Mesenteric fat pad (tissue), 1 donor: ENCODE results near the gene ACOT2. TPM values are rescaled to one million over a fixed set of nuclear protein-coding genes. Genes with fewer than 3 reads are reported as not detected.
"Not testable (repeated sequence)": the region's sequence is repeated elsewhere in the genome, so short reads cannot be mapped to it uniquely, and the experiment has no call there.

Experiments used
- DNase-seq: peaks from one replicate; pipeline ENCODE4 v3.0.0-alpha.2; 2020; ENCODE audit warnings: low spot score
- long read RNA-seq: library from polyadenylated mRNA; unstranded; transcript quantifications from one replicate; pipeline ENCODE4 v2.0.0, GENCODE V29; 2020
- total RNA-seq: library from RNA; stranded (reverse); fragmentation: NEBNext Ultra II Directional; extraction: Animal tissue kit (Norgen Biotek cat#: 25700); gene quantifications from one replicate; pipeline ENCODE4 v1.2.1, GENCODE V29; 2021
- donor health status: DM: yes; HTN: yes; CAD: no.

ACOT2 gene
- total RNA-seq = 154 TPM
- long read RNA-seq, transcript ACOT2-201 (3 exons, 1,774 nt) = major isoform, 578 of 642 reads
- long read RNA-seq, partial matches to known transcripts = 17 of 642 reads
- long read RNA-seq, other reads (novel, unspliced or antisense) = 47 of 642 reads

GRCh38 chr14:73569185-73569958 is at the start of gene ACOT2:
Gene ACOT2, plus strand, starts transcription at chr14:73569213. Its CDS starts 28 bp downstream, at chr14:73569241.
- peak; percentile 92 for DNase-seq

- no peak for DNase-seq
Measured at GRCh38 chr14:73521229-73521628, 47.8 kb upstream of the ACOT2 start.

GRCh38 chr14:73524493-73524892 is 44.5 kb upstream of the ACOT2 start:
- no peak for DNase-seq

- no peak for DNase-seq
Measured at GRCh38 chr14:73526036-73526984, 42.7 kb upstream of the ACOT2 start.

- DNase-seq = not testable (repeated sequence)
Measured at GRCh38 chr14:73529356-73529755, 39.7 kb upstream of the ACOT2 start.

GRCh38 chr14:73531971-73532370 is 37.0 kb upstream of the ACOT2 start:
- DNase-seq = not testable (repeated sequence)

- DNase-seq = not testable (repeated sequence)
Measured at GRCh38 chr14:73537244-73538045, 31.6 kb upstream of the ACOT2 start.

- DNase-seq = not testable (repeated sequence)
Measured at GRCh38 chr14:73539017-73539416, 30.0 kb upstream of the ACOT2 start.

- not testable (repeated sequence) for DNase-seq
Measured at GRCh38 chr14:73542961-73543360, 26.1 kb upstream of the ACOT2 start.

GRCh38 chr14:73545353-73545752 is 23.7 kb upstream of the ACOT2 start:
- not testable (repeated sequence) for DNase-seq

- not testable (repeated sequence) for DNase-seq
Measured at GRCh38 chr14:73549097-73549496, 19.9 kb upstream of the ACOT2 start.

- DNase-seq = not testable (repeated sequence)
Measured at GRCh38 chr14:73549889-73550524, 19.0 kb upstream of the ACOT2 start.

GRCh38 chr14:73553845-73554244 is 15.2 kb upstream of the ACOT2 start:
- no peak for DNase-seq

GRCh38 chr14:73557201-73557600 is 11.8 kb upstream of the ACOT2 start:
- DNase-seq = not testable (repeated sequence)

GRCh38 chr14:73558238-73558637 is 10.8 kb upstream of the ACOT2 start:
- not testable (repeated sequence) for DNase-seq

- DNase-seq = not testable (repeated sequence)
Measured at GRCh38 chr14:73562256-73562655, 6.8 kb upstream of the ACOT2 start.

- not testable (repeated sequence) for DNase-seq
Measured at GRCh38 chr14:73562696-73563095, 6.3 kb upstream of the ACOT2 start.

- not testable (repeated sequence) for DNase-seq
Measured at GRCh38 chr14:73566431-73566830, 2.6 kb upstream of the ACOT2 start.

GRCh38 chr14:73566935-73567334 is 2.1 kb upstream of the ACOT2 start:
- not testable (repeated sequence) for DNase-seq

GRCh38 chr14:73567358-73567757 is 1.7 kb upstream of the ACOT2 start:
- no peak for DNase-seq
